ENCODE measurements around the gene NRIP3. TPM values are rescaled to one million over a fixed set of nuclear protein-coding genes. Genes with fewer than 3 reads are reported as not detected.

NRIP3 gene
- total RNA-seq, 4 donors from 2014 or later, result 0.29 to 6.8 (median 3.8) TPM

DNA sequence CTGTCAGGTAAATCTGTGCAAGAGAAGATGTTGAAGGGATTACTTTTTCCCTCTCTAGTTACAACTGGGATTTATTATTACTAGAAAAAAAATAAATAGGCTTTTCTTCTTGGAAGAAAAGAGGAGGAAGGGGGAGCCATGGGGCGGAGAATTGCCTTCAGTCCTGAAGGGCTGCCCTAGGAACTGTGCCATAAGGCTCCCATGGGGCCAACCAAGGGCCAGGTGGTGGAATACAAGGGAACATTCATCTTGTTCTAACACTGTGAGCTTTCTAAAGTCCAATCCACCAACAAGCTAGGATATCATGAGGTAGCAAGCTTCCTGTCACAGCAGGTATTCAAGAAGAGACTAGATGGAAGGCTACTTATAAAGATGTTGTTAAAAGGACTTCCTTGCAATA is 24.8 kb upstream of the NRIP3 start:
- H3K36me3 ChIP-seq, result no peaks in the 10 kb centered on the region
- no peak overlapping the region for H3K27ac ChIP-seq
- no peak for TF ChIP-seq POLR2A (IDR thresholded peaks at IDR 0.05)
- no peaks in the 10 kb centered on the region for H3K9me3 ChIP-seq
- H3K4me3 ChIP-seq, result no peak overlapping the region
- no peak for DNase-seq
- no peaks in the 10 kb centered on the region for H3K27me3 ChIP-seq
- intact Hi-C loops (cut with DNase I; ENCODE audit: low total_unique reads), result no loop called here
- H3K4me1 ChIP-seq, result no peaks in the 10 kb centered on the region

DNA sequence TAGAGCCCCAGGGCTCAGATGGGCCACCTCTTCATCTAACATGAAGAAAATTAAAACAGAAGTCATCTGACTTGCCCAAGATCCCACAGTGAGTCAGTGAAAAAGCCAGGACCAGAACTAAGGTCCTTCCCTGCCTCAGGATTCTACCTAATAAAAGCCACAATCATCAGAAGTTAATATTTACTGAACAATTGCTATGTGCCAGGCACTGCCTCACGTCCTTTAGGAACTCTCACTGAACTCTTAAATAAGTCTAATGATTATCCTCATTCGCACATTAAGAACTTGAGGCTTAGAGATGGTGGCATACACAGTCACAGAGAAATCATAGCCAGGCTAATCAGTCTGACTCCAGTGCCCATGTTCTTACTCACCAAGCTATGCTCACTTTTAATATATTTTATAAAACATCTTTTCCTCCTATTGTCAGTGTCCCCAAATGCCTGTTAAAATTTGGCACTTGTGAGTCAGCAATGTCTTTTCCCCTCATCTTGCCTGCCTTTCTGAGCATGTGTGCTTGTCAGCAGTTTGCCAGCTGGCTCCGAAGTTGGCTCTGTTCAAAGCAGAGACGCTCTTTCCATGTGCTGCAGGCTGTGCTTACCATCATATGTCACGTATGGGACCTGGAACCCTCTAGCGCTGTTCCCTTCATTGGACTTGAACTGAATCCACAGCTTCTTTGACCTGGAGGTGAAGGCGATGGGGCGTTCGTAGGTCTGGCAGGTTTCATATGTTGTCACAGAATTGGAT is 21.5 kb upstream of the NRIP3 start:
- H3K27ac ChIP-seq, result no peak overlapping the region
- DNase-seq, result no peak
- no peaks in the 10 kb centered on the region for H3K4me1 ChIP-seq
- intact Hi-C loops (cut with DNase I; ENCODE audit: low total_unique reads), result no loop called here
- H3K4me3 ChIP-seq, result no peak overlapping the region
- no peaks in the 10 kb centered on the region for H3K27me3 ChIP-seq
- H3K9me3 ChIP-seq, result no peaks in the 10 kb centered on the region
- no peak for TF ChIP-seq POLR2A (IDR thresholded peaks at IDR 0.05)
- TF ChIP-seq, protein P1, sequence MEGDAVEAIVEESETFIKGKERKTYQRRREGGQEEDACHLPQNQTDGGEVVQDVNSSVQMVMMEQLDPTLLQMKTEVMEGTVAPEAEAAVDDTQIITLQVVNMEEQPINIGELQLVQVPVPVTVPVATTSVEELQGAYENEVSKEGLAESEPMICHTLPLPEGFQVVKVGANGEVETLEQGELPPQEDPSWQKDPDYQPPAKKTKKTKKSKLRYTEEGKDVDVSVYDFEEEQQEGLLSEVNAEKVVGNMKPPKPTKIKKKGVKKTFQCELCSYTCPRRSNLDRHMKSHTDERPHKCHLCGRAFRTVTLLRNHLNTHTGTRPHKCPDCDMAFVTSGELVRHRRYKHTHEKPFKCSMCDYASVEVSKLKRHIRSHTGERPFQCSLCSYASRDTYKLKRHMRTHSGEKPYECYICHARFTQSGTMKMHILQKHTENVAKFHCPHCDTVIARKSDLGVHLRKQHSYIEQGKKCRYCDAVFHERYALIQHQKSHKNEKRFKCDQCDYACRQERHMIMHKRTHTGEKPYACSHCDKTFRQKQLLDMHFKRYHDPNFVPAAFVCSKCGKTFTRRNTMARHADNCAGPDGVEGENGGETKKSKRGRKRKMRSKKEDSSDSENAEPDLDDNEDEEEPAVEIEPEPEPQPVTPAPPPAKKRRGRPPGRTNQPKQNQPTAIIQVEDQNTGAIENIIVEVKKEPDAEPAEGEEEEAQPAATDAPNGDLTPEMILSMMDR (IDR thresholded peaks at IDR 0.05), result no peak
- H3K36me3 ChIP-seq, result no peaks in the 10 kb centered on the region

DNA sequence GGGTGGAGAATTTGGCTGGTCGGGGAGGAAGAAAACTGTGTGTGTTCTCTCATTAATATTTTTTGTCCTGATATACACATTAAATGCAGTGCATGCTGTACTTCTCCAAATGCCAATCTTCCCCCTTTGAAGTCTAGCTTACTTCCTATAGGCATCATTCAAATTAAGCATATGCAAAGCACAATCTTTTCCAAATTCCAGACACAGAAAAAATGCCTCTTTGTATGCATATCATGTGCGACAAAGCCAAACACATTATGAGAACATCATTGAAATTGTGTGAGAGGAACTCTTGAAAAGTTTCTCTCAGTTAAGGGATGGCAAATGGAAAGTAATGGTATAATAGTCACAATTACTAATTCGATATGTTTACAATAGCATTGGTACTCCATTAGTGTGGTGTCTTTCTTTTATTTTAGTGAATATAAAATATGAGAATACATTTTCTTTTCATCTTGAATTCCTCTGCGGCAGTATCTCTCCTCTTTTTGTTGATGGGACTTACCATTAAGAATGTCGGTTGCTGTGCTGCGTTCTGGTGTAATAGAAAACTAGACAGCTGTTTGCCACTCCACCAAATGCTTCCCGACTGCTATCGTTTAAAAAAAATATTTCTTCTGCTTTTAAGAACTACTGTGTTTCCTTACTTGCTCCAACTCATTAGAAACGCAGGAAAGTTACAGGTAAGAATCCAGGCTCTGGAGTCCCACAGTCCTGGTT is 19.3 kb upstream of the NRIP3 start:
- no peaks in the 10 kb centered on the region for H3K4me1 ChIP-seq
- no peak overlapping the region for H3K27ac ChIP-seq
- intact Hi-C loops (cut with DNase I; ENCODE audit: low total_unique reads), result no loop called here
- no peaks in the 10 kb centered on the region for H3K27me3 ChIP-seq
- no peak for TF ChIP-seq POLR2A (IDR thresholded peaks at IDR 0.05)
- no peak overlapping the region for H3K4me3 ChIP-seq
- no peak for DNase-seq
- H3K36me3 ChIP-seq, result no peaks in the 10 kb centered on the region
- H3K9me3 ChIP-seq, result no peaks in the 10 kb centered on the region

DNA sequence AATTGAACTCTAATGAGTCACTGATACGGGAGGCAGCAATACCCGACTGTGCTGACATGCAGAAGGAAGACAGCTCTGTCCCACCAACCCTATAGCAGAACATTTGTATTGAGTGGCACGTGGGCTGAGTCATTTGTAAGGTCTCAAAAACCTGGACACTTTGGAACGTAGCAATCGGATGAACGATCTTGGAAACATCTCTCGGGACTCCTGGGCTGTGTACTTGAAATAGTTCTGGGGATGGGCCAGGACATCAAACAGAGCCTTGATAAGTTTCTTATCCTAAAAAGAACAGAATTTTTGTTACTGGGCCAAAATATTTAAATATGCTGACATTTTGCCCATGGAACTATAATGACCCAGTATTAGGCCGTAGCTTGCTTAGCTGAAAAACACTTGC is 17.1 kb upstream of the NRIP3 start:
- Histone ChIP-seq H3K4me1 (no peaks in the 10 kb centered on the region), H3K27me3 (no peaks in the 10 kb centered on the region), H3K36me3 (no peaks in the 10 kb centered on the region), H3K27ac (no peak overlapping the region), H3K4me3 (no peak overlapping the region), H3K9me3 (no peaks in the 10 kb centered on the region)
- intact Hi-C loops (cut with DNase I; ENCODE audit: low total_unique reads), result no loop called here
- no peak for DNase-seq
- TF ChIP-seq, protein P1 (IDR thresholded peaks at IDR 0.05), result no peak
- TF ChIP-seq POLR2A (IDR thresholded peaks at IDR 0.05), result no peak

DNA sequence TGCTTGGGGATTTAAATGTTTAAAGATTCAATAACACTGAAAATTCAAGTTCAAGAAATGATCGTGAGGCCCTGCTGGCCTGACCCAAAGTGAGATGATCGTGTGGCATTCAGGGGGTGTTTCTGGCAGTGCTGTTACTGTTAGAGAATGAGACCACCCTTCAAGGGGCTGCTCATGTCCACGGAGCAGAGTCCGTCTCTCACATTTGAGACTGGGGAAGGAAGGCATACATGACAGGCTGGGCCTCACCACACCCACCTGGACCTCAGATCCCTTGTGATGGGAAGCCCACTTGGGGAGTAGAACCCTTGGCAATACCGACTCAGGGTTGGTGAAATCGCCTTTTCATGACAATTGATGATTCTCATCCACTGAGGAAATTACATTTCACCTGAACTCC is 16.1 kb upstream of the NRIP3 start:
- Histone ChIP-seq H3K4me3 (no peak overlapping the region), H3K27ac (no peak overlapping the region), H3K27me3 (no peaks in the 10 kb centered on the region), H3K4me1 (no peaks in the 10 kb centered on the region), H3K9me3 (no peaks in the 10 kb centered on the region), H3K36me3 (no peaks in the 10 kb centered on the region)
- TF ChIP-seq, protein P1 (IDR thresholded peaks at IDR 0.05), result no peak
- TF ChIP-seq POLR2A (IDR thresholded peaks at IDR 0.05), result no peak
- intact Hi-C loops (cut with DNase I; ENCODE audit: low total_unique reads), result loop anchor here (10.0 kb wide), 1 partner anchor 115 kb away; no protein-coding TSS in a partner anchor
- no peak for DNase-seq

DNA sequence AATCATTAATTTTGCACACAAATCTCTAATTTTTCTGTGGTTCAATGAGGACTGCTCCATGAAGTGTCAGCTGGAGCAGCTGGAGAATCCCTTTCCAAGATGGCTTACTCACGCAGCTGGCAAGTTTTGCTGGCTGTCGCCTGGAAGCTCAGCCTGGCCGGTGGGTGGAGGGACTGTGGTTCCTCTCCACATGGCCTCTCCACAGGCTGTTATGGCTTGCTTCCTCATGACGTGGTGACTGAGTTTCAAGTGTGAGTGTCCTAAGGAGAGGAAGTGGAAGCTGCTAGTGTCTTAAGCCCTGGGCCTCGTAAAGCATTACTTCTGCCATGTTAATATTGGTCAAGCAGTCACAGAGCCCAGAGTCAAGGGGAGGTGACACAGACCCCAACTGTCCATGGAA is 14.0 kb upstream of the NRIP3 start:
- Histone ChIP-seq H3K4me1 (no peaks in the 10 kb centered on the region), H3K36me3 (no peaks in the 10 kb centered on the region), H3K4me3 (no peak overlapping the region), H3K27me3 (no peaks in the 10 kb centered on the region), H3K27ac (no peak overlapping the region), H3K9me3 (no peaks in the 10 kb centered on the region)
- intact Hi-C loops (cut with DNase I; ENCODE audit: low total_unique reads), result loop anchor here (10.0 kb wide), 1 partner anchor 117 kb away; no protein-coding TSS in a partner anchor
- TF ChIP-seq, protein P1 (IDR thresholded peaks at IDR 0.05), result no peak
- no peak for TF ChIP-seq POLR2A (IDR thresholded peaks at IDR 0.05)
- DNase-seq, result peak; percentile 32 to 56

Data from uterus (tissue), 4 donors.